Activated naive CD4-positive, alpha-beta T cell treated with anti-CD3 and anti-CD28 coated beads, Interleukin-2, amount 50 U/mL, for 72 hours (primary cell): ENCODE measurements around the gene TSC1. TPM values are rescaled to one million over a fixed set of nuclear protein-coding genes. Genes with fewer than 3 reads are reported as not detected.

Experiments used
- ATAC-seq, 2 donors: fragments of 150-1000 bp; cut with Tn5 transposase; 2 replicates each; pipeline ENCODE4 v1.10.0; 2021; ENCODE audit warnings: mild to moderate bottlenecking in 2 of 2, moderate library complexity in 2 of 2
- DNase-seq, 2 donors: peaks; one replicate each; pipeline ENCODE4 v3.0.0; 2021 to 2022; ENCODE audit warnings: low spot score in 2 of 2
- H3K27ac Mint-ChIP-seq, 2 donors: one replicate each; pipeline ENCODE4 v1.8.0; 2022; ENCODE audit warnings: mild to moderate bottlenecking in 2 of 2, mixed read lengths in 2 of 2
- H3K36me3 Mint-ChIP-seq, 2 donors: one replicate each; pipeline ENCODE4 v1.8.0; 2022; ENCODE audit warnings: mixed read lengths in 2 of 2
- H3K9me3 Mint-ChIP-seq, 2 donors: one replicate each; pipeline ENCODE4 v1.8.0; 2022; ENCODE audit warnings: mixed read lengths in 2 of 2
- total RNA-seq, 2 donors: library from RNA; stranded (reverse); gene quantifications; one replicate each; pipeline ENCODE4 v1.2.3, GENCODE V29; 2022

Gene TSC1
- total RNA-seq, 2 donors from 2014 or later, result 38.7 to 43.8 TPM

DNA sequence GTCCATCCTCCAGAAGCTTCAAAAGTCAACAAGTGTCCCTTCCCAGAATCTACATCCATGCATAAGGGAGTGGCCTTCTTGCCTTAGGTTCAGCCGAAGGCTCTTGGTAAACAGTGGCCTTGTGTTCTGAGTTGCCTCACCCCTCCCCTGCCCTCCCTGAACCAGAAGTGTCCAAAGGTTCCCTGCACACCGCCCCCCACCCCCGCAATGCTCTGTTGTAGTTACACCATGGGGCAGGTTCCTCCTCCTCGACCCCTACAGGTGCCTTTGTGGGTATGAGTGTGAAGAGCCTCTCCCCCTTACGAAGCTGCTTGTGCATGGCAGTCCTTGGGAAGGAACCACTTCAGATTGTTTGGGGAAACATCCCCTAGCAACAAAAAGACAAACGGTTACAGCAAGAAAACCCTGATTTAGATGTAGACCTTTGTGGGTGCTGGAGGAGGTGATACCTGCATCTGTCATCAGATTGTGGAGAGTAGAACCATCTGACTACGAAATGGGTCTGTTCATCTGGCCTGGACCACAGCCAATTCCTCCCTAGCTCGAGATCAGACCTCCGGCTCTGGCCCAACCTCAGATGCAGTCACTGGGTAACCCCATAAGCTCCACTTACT, 58.6 kb downstream of the TSC1 start:
- no peak overlapping the region for H3K27ac Mint-ChIP-seq
- no peaks in the 10 kb centered on the region for H3K36me3 Mint-ChIP-seq
- H3K9me3 Mint-ChIP-seq, result no peaks in the 10 kb centered on the region
- DNase-seq, result no peak
- no peak for ATAC-seq

DNA sequence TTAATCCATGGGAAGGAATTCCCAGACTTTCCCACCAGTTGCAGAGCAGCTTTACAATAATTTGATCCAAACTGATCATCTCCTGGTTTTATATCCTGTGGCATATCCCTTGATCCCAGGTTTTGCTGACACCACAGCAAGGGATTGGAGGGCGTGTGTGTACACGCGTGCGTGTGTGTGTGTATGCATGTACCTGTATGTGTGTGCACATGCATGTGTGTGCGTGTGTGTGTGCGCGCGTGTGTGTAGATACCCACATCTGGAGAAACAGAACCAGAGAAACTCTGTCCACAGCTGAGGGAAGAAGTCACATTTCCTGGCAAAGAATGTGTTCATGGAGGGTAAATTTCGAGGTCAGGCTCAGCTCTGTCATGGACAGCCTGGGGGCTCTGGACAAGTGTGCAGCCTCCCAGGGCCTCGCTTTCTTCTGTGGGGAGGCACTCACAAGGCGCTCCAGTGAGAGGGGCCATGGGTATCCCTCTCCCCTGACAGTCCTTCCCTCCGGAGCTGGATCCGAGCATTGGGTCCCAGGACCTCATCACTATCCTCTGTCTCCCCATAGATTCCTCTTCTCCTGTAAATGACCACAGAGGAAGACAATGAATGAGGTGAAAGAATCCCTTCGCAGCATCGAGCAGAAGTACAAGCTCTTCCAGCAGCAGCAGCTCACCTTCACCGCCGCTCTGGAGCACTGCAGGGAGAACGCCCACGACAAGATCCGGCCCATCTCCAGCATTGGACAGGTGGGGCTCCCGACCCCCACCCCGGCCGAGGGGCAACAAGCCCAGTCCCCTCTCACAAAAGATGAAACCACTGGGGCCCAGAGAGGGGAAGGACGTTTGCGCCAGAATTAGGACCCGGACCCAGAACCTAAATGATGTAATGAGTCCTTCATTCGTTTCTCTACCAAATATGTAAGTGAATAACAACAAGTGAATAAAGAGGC, 60.8 kb downstream of the TSC1 start:
- no peak for DNase-seq
- H3K9me3 Mint-ChIP-seq, result no peaks in the 10 kb centered on the region
- H3K36me3 Mint-ChIP-seq, result no peaks in the 10 kb centered on the region
- no peak overlapping the region for H3K27ac Mint-ChIP-seq
- no peak for ATAC-seq

DNA sequence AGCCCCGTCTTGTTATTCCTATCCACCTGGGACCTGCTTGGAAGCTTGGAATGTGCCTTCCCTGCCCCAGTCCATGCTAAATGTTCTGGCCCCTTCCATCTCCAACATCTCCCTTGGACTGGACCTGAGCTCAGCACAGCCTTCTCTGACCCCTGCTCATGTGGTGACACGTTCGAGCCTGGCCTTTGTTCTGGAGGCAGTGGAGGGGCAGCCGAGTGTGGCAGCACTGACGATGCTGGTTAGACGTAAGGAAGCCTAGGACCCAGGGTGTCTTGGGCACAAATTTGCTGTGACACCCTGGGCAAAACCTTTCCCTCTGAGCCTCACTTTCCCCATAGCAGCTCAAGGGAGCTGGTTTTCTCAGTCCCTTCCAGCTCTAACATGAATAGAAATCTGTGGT, 61.8 kb downstream of the TSC1 start:
- ATAC-seq (no peak), DNase-seq (no peak)
- H3K27ac Mint-ChIP-seq, result peak overlapping the region; percentile 43 to 66
- no peaks in the 10 kb centered on the region for H3K9me3 Mint-ChIP-seq
- H3K36me3 Mint-ChIP-seq, result no peaks in the 10 kb centered on the region

DNA sequence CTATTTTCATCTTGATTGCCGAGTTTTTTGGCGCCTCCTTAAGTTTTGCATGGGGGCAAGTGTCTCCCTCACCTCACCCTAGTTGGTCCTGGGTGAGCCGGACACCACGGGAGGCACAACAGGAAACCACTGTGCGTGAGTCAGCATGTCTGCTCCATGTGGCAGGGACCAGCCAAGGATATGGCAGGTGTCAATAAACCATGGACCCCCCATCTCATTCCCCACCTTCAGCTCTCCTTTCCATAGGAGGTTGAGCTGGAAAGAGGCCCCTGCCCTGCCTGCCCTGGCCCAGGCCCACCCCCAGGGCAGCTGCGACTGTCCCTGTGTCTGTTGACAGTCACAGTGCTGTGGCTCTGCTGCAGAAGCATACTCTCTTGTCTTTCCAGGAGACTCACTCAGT, 62.6 kb downstream of the TSC1 start:
- no peak for DNase-seq
- H3K27ac Mint-ChIP-seq, result no peak overlapping the region
- no peak for ATAC-seq
- H3K9me3 Mint-ChIP-seq, result no peaks in the 10 kb centered on the region
- H3K36me3 Mint-ChIP-seq, result no peaks in the 10 kb centered on the region

DNA sequence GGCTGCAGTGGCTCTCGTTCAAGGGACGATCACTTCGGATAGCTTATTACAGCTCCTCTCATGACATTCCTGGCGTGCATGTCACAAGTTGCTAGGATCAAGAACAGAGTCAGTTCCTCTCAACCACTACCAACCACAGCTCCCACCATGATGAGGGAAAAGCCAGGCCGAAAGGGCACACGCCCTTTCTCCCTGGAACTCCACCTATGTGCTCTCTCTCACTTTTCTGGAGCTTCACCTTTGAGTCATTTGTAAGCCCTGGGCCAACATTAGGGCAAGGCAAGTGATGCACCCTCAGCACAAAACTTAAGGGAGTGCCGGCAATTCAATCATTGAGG, 64.1 kb downstream of the TSC1 start:
- Mint-ChIP-seq H3K36me3 (no peaks in the 10 kb centered on the region), H3K9me3 (no peaks in the 10 kb centered on the region), H3K27ac (no peak overlapping the region)
- ATAC-seq (no peak), DNase-seq (no peak)

DNA sequence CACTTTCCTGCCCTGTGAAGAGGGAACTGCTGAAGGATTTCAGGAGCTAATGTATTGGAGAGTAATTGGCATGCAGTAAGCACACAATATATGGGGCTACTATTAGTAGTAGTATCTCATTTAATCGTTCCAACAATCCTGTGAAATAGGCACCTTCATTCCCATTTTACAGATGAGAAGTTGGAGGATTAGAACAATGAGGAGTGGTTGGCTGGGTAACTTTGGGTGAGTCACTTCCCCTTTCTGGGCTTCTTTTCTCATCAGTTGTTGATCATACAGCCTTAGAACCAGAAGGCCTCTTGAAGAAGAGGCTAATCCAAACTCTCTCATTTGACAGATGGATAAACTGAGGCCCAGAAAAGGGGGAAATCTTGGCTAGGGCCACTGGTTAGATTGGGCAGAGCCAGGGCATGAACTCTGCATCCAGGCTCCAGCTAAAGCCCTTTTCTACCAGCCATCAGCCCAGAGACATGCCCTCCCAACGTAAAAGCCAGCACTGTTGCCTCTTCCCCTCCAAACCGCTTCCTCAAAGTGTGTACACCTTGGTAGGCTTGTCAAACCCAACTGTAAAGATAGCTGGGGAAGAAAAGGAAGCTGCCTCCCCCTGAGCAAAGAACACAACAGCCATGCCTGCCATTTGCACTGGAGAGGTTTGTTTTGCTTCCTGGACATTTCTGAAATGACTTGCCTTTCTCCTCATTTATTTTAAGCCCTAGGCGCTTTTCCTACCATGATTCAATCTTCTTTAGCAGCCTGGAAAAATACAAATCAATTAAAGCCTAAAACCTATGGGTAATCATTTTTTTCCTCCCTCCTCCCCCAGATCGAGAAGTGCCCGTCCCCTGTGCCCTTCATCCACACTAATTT, 64.7 kb downstream of the TSC1 start:
- H3K9me3 Mint-ChIP-seq, result no peaks in the 10 kb centered on the region
- peak overlapping the region; percentile 79 to 85 for H3K27ac Mint-ChIP-seq
- DNase-seq, result no peak
- H3K36me3 Mint-ChIP-seq, result no peaks in the 10 kb centered on the region
- no peak for ATAC-seq

DNA sequence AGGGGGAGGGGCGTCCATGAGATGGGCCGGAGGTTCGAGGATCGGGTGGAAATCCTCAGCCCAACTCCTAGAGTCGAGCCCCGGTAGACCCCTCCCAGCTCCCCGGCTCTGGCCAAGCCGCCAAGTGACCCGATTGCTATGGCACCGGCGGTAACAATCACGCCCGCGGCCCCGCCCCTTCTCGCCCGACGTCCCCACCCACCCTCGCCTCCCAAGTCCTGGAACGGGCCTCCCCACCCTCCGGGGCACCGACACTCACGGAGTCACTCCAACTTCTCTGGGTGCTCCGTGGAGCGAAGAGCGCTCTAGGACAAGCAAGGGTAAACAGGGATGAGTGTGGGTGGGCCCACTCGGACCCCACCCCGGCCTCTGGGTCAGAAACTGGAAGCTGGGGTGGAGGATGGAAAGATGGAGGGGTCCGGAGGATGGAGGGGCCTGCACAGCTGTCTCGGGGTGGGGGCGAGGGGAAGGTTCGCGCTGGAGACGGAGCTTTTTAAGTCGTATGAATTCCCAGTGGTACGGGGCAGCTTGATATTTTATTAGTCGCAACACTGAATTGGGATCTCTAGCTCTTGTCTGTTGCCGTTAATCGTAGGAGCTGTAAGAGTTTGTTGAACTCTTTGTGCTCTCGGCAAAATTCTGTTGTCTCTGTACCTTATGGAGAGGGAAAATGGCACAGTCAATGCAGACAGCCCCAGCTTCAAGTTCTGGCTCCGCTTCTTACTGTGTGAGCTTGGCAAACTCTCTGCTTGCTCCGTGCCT, 65.5 kb downstream of the TSC1 start, which contains the start of gene SPACA9:
Gene SPACA9, plus strand, starts transcription at position 204 of the 762 bp plus-strand sequence. CDS start 5,050 bp downstream, outside the sequence.
- Mint-ChIP-seq H3K27ac (peak within 1 kb of the TSS; percentile 79 to 85), H3K9me3 (no peaks in the 10 kb centered on the region), H3K36me3 (no peaks in the 10 kb centered on the region)
- ATAC-seq (peak; percentile 36 to 38), DNase-seq (peak in 1 of 2 donors; percentile 13)

DNA sequence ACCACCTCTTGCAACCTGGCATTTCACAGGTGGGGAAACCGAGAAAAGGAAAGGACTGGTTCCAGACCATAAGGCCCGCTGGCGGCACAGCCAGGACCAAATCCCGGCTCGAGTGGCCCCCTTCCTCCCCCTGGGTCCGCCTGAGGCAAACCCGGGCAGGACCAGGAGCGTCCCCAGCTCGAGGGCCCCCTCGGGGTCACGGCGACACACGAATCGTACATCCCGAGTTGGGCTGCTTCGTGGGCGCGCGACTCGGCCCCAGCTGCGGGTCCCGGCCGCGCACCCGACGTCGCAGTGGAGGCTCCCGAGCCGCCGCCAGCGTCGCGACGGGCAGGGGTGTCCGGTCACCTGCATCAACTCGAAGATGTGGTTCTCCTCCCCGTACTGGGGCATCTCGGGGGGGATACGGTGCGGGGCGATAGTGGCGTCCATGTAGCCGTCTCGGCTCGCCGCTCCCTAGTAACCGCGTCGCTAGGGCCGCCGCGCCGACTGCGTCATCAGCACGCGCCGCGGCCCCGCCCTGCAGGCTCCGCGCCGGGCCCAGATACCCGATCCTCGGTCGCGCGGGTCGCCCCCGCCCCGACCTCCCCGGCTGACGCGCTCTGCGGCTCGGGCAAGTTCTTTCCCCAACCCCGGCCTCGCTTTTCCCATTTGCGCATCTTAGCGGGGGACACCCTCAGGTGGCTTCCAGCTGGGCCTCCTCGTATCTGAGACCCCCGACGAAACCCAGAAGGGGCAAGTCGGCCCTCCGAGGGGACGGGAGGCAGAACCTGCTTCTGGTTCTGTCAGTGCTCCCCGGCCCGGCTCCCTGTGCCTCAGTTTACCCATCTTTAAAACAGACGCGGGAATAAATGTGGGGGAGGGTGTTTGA, 66.4 kb downstream of the TSC1 start, which contains the start of gene AK8:
Gene AK8, minus strand, starts transcription at position 461 of the 871 bp plus-strand sequence. Its CDS starts 29 bp downstream, at position 432.
- ATAC-seq (peak; percentile 91 to 94), DNase-seq (peak; percentile 79 to 83)
- H3K9me3 Mint-ChIP-seq, result no peaks in the 10 kb centered on the region
- no peaks in the 10 kb centered on the region for H3K36me3 Mint-ChIP-seq
- peak within 1 kb of the TSS; percentile 79 to 85 for H3K27ac Mint-ChIP-seq

DNA sequence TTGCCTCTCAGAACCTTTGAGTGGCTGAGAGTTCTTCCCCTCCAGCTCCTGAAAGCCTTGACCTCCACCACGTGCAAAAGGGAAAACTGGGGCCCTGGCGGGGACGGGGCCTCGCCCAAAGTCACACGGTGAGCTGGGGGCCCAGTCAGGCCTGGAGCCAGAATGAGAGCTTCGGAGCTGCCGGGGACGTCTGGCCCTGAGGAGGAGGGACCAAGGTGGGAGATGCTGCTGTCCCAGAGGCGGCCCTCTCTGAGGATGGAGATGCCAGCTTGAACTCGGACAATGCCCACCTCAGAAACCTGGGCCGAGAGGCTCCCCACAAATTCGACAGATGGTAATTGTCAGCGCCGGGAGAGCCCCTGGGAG, 67.0 kb downstream of the TSC1 start:
- Mint-ChIP-seq H3K36me3 (no peaks in the 10 kb centered on the region), H3K27ac (no peak overlapping the region), H3K9me3 (no peaks in the 10 kb centered on the region)
- ATAC-seq, result no peak
- no peak for DNase-seq

DNA sequence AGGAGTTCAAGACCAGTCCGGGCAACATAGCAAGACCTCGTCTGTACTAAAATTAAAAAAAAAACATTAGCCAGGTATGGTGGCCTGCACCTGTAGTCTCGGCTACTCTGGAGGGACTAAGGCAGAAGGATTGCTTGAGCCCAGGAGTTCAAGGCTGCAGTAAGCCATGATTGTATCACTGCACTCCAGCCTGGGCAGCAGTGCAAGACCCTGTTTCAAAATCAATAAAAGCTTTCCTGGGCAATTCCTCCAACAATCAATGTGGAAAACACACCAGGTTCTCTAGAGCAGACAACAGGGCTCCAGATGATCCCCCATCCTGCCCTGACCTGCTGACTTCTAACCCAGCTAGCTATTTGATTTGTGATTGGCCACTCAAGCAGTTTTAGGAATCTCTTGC, 67.6 kb downstream of the TSC1 start:
- Mint-ChIP-seq H3K9me3 (no peaks in the 10 kb centered on the region), H3K36me3 (no peaks in the 10 kb centered on the region), H3K27ac (no peak overlapping the region)
- DNase-seq (no peak), ATAC-seq (no peak)

DNA sequence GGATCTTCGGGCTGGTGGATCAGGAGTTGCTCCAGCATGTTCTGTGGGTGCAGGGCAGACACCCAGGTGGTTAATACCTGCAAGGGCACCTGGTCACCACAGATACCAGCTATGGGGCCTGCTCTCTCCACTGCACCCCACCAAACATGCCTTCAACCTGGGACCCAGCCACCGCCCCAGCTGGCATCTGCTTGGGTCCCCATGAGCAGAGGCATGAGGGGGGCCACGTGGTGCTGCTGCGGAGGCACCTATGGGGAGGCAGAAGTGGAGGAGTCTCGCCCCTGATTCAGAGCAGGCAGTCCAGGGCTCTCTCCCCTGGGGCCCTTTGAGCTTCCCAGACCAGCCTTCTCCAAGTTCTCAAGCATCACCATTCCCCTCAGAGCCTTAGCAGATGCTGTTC, 69.3 kb downstream of the TSC1 start:
- Mint-ChIP-seq H3K36me3 (no peaks in the 10 kb centered on the region), H3K27ac (no peak overlapping the region), H3K9me3 (no peaks in the 10 kb centered on the region)
- no peak for ATAC-seq
- DNase-seq, result no peak

DNA sequence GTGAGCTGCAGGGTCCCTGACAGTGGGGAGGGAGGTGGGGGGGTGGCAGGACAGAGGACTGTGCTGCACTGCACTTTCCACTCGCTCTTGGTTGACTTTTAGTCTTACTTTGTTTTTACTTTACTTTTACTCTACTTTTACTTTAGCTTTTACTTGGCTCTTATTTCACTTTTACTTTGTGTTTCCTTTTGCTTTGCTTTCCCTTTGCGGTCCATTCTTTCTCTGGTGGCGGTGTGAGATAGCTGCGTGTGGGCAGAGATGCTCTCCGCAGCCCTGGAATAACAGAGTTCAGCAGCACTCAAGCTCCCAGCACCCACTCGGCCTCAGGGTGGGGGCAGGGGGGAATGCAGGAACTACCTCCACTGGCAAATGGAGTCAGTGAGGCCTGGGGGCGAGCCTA, 71.0 kb downstream of the TSC1 start:
- Mint-ChIP-seq H3K36me3 (no peaks in the 10 kb centered on the region), H3K9me3 (no peaks in the 10 kb centered on the region), H3K27ac (peak overlapping the region; percentile 27 to 41)
- ATAC-seq (peak; percentile 20 to 31), DNase-seq (no peak)

DNA sequence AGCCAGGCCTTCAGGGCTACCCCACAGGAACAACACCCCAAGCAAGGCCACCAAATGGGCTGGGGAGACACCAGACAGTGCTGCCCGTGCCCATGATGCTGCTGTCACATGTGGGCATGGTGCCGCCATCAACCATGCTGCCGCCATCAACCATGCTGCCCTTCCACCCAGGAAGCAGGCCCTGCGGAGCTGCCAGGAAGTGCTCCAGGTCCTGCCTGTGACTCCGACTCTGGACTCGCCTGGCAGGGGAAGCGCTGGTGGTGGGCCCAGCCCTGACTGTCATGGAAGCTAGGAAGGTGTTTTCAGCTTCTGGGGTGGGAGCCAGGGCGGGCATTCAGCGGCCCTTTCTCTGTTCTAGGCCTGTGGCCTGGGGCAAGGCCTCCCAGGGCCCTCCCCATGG, 75.2 kb downstream of the TSC1 start:
- H3K36me3 Mint-ChIP-seq, result no peaks in the 10 kb centered on the region
- H3K9me3 Mint-ChIP-seq, result no peaks in the 10 kb centered on the region
- DNase-seq (no peak), ATAC-seq (no peak)
- peak overlapping the region in 1 of 2 donors; percentile 29 for H3K27ac Mint-ChIP-seq

DNA sequence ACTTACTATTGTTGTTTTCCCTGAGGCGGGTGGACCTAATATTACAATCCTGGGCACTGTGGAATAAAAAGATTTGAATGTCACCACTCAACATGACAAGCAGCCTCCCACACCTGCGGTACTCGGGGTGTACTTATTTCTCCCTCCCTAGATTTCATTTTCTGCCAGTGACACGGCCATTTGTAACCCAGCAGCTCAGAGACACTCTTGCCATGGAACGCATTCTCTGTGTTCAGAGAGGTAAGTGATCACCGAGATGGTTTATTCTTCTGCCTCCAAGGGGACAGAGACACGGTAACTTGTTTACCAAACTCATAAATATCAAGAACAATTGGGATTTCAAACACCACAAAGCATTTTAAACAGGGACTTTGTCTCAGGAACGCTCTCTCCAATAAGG, 77.5 kb downstream of the TSC1 start:
- no peak for ATAC-seq

DNA sequence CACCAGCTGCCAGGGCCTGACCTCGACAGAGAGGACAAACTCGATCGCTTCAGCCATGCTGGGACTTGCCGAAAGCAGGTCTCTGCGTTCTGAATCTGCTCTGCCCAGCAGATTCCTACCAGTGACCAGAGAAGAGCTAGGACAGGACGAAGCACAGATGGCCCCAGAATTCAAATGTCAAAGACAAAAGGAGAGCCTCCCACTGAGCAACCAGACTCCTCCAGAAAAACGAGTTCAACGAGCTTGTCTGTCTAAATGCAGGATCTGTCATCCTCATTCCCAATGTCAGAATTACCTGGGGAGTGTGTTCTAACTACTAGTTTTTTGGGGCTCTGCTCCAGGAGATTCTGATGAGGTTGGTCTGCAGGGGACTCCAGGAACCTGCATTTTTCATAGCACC, 79.7 kb downstream of the TSC1 start:
- no peaks in the 10 kb centered on the region for H3K9me3 Mint-ChIP-seq
- no peaks in the 10 kb centered on the region for H3K36me3 Mint-ChIP-seq
- DNase-seq, result no peak
- peak overlapping the region in 1 of 2 donors; percentile 69 for H3K27ac Mint-ChIP-seq
- no peak for ATAC-seq

More for the DNA sequence above, 77.5 kb downstream of the TSC1 start:
- no peak overlapping the region for H3K27ac Mint-ChIP-seq
- no peaks in the 10 kb centered on the region for H3K9me3 Mint-ChIP-seq
- no peaks in the 10 kb centered on the region for H3K36me3 Mint-ChIP-seq
- DNase-seq, result no peak
